ENCODE measurements around the gene GOLT1A.
A peak's percentile ranks its signal among the peaks of the same experiment; 100 is the strongest.

GOLT1A gene

DNA sequence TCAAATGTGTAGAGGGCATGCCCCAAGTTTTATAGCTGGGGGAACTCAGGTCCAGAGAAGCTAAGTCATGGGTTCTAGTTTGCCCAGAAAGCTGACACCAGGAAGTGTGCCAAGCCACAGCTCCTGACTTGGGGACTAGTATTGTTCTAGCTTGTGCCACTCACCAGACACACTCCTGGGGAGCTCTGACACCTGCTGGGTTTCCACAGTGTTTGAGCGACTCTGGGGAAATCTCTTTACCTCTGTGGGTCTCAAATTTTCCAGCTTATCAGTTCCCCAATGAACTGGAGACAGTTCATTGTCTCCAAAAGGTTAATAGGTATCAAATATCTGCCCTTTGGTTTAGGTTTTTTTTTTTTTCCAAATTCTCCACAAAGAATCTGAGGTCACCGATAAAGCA, 21.7 kb downstream of the GOLT1A start:
- TF ChIP-seq CTCF (IDR thresholded peaks at IDR 0.05; ENCODE audit: insufficient read depth, low read depth, low read length, missing control alignments), result no peak
- DNase-seq (ENCODE audit: low read depth), result no peak
- H3K4me3 ChIP-seq (ENCODE audit: low read depth, low read length), result no peak overlapping the region

- no peak for DNase-seq (ENCODE audit: low read depth)
- H3K4me3 ChIP-seq (ENCODE audit: low read depth, low read length), result no peak overlapping the region
- TF ChIP-seq CTCF (IDR thresholded peaks at IDR 0.05; ENCODE audit: insufficient read depth, low read depth, low read length, missing control alignments), result no peak
Measured at GRCh38 chr1:204191456-204191855, 22.3 kb downstream of the GOLT1A start.

GRCh38 chr1:204190212-204191211, 23.3 kb downstream of the GOLT1A start:
- TF ChIP-seq CTCF (IDR thresholded peaks at IDR 0.05; ENCODE audit: insufficient read depth, low read depth, low read length, missing control alignments), result no peak
- DNase-seq (ENCODE audit: low read depth), result no peak
- no peak overlapping the region for H3K4me3 ChIP-seq (ENCODE audit: low read depth, low read length)

- H3K4me3 ChIP-seq (ENCODE audit: low read depth, low read length), result no peak overlapping the region
- no peak for TF ChIP-seq CTCF (IDR thresholded peaks at IDR 0.05; ENCODE audit: insufficient read depth, low read depth, low read length, missing control alignments)
- peak; percentile 42 for DNase-seq (ENCODE audit: low read depth)
Measured at GRCh38 chr1:204188959-204189639, 24.7 kb downstream of the GOLT1A start.

GRCh38 chr1:204186597-204186996, 27.2 kb downstream of the GOLT1A start:
- TF ChIP-seq CTCF (IDR thresholded peaks at IDR 0.05; ENCODE audit: insufficient read depth, low read depth, low read length, missing control alignments), result no peak
- no peak for DNase-seq (ENCODE audit: low read depth)
- no peak overlapping the region for H3K4me3 ChIP-seq (ENCODE audit: low read depth, low read length)

DNA sequence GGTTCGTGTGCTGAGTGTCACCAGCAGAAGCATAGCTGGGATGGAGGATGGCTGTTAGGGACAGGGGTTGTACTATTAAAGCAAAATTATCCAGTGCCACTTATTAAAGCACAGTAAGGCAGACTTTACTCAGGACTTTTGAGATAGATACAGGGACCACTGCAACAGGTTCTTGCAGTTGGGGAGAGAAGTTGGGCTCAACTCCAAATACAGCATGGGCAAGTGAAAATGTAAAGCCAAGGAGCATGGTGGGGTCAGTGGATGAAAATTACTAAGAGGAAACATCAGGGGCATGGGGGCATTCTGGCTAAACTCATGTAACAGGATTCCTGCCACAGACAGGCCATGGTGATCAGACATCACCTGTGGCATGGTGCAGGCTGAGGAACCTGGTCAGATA, 32.7 kb downstream of the GOLT1A start:
- DNase-seq (ENCODE audit: low read depth), result no peak
- TF ChIP-seq CTCF (IDR thresholded peaks at IDR 0.05; ENCODE audit: insufficient read depth, low read depth, low read length, missing control alignments), result no peak
- no peak overlapping the region for H3K4me3 ChIP-seq (ENCODE audit: low read depth, low read length)

All from GM12865 (cell line).